ENCODE measurements around the gene EYA3. TPM values are rescaled to one million over a fixed set of nuclear protein-coding genes. Genes with fewer than 3 reads are reported as not detected.

The EYA3 gene
- total and polyA plus RNA-seq, 2 of the 4 experiments (the other 2 are of a cell fraction), result 9.1 to 17.6 TPM

DNA sequence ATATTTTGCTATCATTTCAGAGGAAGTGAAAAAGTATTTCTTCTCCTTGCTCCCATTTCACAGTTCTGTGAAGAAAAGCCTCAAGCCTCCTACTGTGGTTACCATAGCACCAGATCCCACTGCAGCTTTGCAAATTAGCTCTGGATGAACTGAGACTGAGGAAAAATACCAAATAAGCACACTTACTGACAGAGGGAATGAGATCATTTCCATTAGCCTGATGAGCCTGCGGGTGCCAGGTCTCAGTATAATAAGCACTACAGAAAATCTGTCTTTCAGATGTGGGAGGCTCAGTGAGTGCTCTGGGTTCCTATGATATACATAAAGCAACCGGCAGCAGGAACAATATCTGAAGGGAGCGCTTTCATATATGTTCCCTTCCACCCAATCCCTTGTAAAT, 107.3 kb downstream of the EYA3 start:
- no peak overlapping the region for H3K56ac ChIP-seq (ENCODE audit: extremely low read depth, insufficient read depth, low read length)
- H3K4me3 ChIP-seq (ENCODE audit: insufficient read depth, low read depth, low read length), result no peak overlapping the region
- no peak overlapping the region for H4K8ac ChIP-seq (ENCODE audit: low read depth in 2 of 2, low read length in 2 of 2)
- H2BK20ac ChIP-seq (ENCODE audit: low read depth, low read length), result no peak overlapping the region
- peaks cover 2% of the 10 kb centered on the region for H3K4me1 ChIP-seq (ENCODE audit: control insufficient read depth, insufficient read depth, low read length)
- no peak overlapping the region for H4K91ac ChIP-seq (ENCODE audit: insufficient read depth, low read depth, low read length)
- no peak overlapping the region for H3K9ac ChIP-seq (ENCODE audit: low read depth, low read length)
- no peaks in the 10 kb centered on the region for H3K9me3 ChIP-seq (ENCODE audit: control insufficient read depth, insufficient read depth, low read length)
- H2AK5ac ChIP-seq (ENCODE audit: low read depth, low read length), result no peak overlapping the region
- no peak overlapping the region for H3K4ac ChIP-seq (ENCODE audit: low read depth, low read length)
- H3K79me1 ChIP-seq (ENCODE audit: low read depth in 1 of 2, low read length in 2 of 2), result no peaks in the 10 kb centered on the region
- no peaks in the 10 kb centered on the region for H3K27me3 ChIP-seq (ENCODE audit: control insufficient read depth, insufficient read depth, low read length)
- ChIA-PET POLR2A (ENCODE audit: unreplicated experiment) (no interaction called here), CTCF (interaction anchor here (1.1 kb wide), 1 partner anchor 124 kb away, joined by 6 read pairs; no protein-coding TSS in a partner anchor)
- no peak overlapping the region for H3K18ac ChIP-seq (ENCODE audit: low read depth, low read length)
- WGBS, 2 experiments (ENCODE audit: extremely low coverage in 2 of 2, insufficient read length in 1 of 2), result 100% methylated on average over 1 of the region's 3 CpGs; no CpG with 5 or more reads in 1 of the 2 experiments
- no TSS peak for BruUV-seq (replicated peaks)
- H2BK5ac ChIP-seq (ENCODE audit: low read depth, low read length, poor library complexity, severe bottlenecking), result no peak overlapping the region
- H3K36me3 ChIP-seq (ENCODE audit: control insufficient read depth, insufficient read depth, low read length), result 0 out of 2 replicates have a peak, but pooled peaks cover 4% of the 10 kb centered on the region
- DNase-seq (no peak), ATAC-seq (ENCODE audit: low read depth) (no peak)
- H3K27ac ChIP-seq (ENCODE audit: insufficient read depth, low read length), result no peak overlapping the region
- H2AK9ac ChIP-seq (replicated peaks; ENCODE audit: low read depth, low read length, poor library complexity), result no peak overlapping the region
- H3K9me1 ChIP-seq (ENCODE audit: insufficient read depth, low read length), result no peaks in the 10 kb centered on the region
- in situ Hi-C loops (cut with MboI; ENCODE audit: low sequenced_read_pairs) (loop anchor here (5.0 kb wide), 1 partner anchor 119 kb away; no protein-coding TSS in a partner anchor), intact Hi-C loops (cut with micrococcal nuclease) (no loop called here), dilution Hi-C loops (cut with HindIII; ENCODE audit: low sequenced_read_pairs, unreplicated experiment) (no loop called here)
- H4K20me1 ChIP-seq (ENCODE audit: insufficient read depth, low read length), result no peaks in the 10 kb centered on the region
- no peak overlapping the region for H3K4me2 ChIP-seq (ENCODE audit: low read depth, low read length)
- TF ChIP-seq MXI1 (IDR thresholded peaks at IDR 0.05; ENCODE audit: borderline replicate concordance, low read depth, low read length) (no peak), RAD21 (IDR thresholded peaks at IDR 0.05; ENCODE audit: low read length) (no peak), SMC3 (IDR thresholded peaks at IDR 0.05; ENCODE audit: low read depth, low read length) (no peak), MAZ (IDR thresholded peaks at IDR 0.05; ENCODE audit: borderline replicate concordance, low read depth, low read length) (no peak), CEBPB (IDR thresholded peaks at IDR 0.05; ENCODE audit: low read depth, low read length) (no peak)
- no peak overlapping the region for H2BK15ac ChIP-seq (ENCODE audit: low read depth, low read length)
- H3K14ac ChIP-seq (replicated peaks; ENCODE audit: low read depth, low read length), result no peak overlapping the region
- H2AFZ ChIP-seq (replicated peaks; ENCODE audit: low read length, poor library complexity), result no peak overlapping the region
- H3K23ac ChIP-seq (ENCODE audit: low read depth, low read length), result no peak overlapping the region
- H4K5ac ChIP-seq (ENCODE audit: low read depth, low read length), result no peak overlapping the region
- no peak overlapping the region for H2BK120ac ChIP-seq (ENCODE audit: low read depth, low read length)

All from IMR-90 (cell line).